Right atrium auricular region (tissue), 2 donors: ENCODE results near the gene CALHM5. TPM values are rescaled to one million over a fixed set of nuclear protein-coding genes. Genes with fewer than 3 reads are reported as not detected.

ENCODE experiments used
- DNase-seq: peaks from one replicate; pipeline ENCODE4 v3.0.0-alpha.2; 2019; ENCODE audit warnings: low spot score
- H3K27ac ChIP-seq, 2 donors: fragments of 200-600 bp; sonication (generic); 1 replicate in 1 of 2; 2 replicates in 1 of 2; pipeline ENCODE4 v1.5.1; 2016 to 2019
- H3K27me3 ChIP-seq, 2 donors: fragments of 200-600 bp; sonication (generic); one replicate each; pipeline versions ENCODE4 v1.5.1 to v1.6.0; 2017 to 2019
- H3K36me3 ChIP-seq: fragments of 200-600 bp; sonication (generic); one replicate; pipeline ENCODE4 v1.5.1; 2016
- H3K4me1 ChIP-seq, 2 donors: fragments of 200-600 bp; sonication (generic); one replicate each; pipeline versions ENCODE4 v1.5.1 to v1.6.0; 2017 to 2019
- H3K4me3 ChIP-seq, 2 donors: fragments of 200-600 bp; sonication (generic); 1 replicate in 1 of 2; 2 replicates in 1 of 2; pipeline ENCODE4 v1.5.1; 2017 to 2019; ENCODE audit warnings: mild to moderate bottlenecking in 1 of 2, moderate library complexity in 1 of 2
- H3K9me3 ChIP-seq, 2 donors: fragments of 200-600 bp; sonication (generic); one replicate each; pipeline ENCODE4 v1.5.1; 2019
- total RNA-seq, 2 donors: library from RNA; depleted of rRNA; stranded (reverse); fragments of >200 nt; gene quantifications; one replicate each; pipeline ENCODE4 v1.1.0, GENCODE V29; 2016
- TF ChIP-seq, protein P1 (sequence below), 2 donors: fragments of 200-600 bp; sonication (generic); IDR thresholded peaks; one replicate each; pipeline ENCODE4 v1.5.1; 2019; ENCODE audit warnings: antibody characterized with exemption in 2 of 2

The CALHM5 gene
- total RNA-seq, 2 donors from 2014 or later: 2.3 to 3.4 TPM

DNA sequence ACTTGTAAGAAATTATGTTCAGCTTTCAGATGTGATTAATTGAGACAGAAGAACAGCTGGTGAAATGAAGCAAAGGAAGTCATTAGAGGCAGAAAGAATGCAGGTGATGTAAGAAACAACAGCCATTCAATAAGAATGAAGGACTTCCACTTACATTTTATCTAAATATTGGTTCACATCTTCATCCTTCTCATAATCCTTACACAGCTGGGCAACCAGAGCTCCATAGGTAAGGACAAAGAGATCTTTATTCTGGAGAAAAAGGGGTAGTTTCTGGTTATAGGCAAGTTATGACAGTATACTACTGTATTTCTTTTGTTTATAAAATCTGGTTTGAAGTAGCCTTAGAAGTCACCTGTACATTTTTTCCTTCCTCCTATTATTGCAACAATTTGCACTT lies 31.7 kb downstream of the CALHM5 start:
- H3K27ac ChIP-seq: no peak overlapping the region
- no peak overlapping the region for H3K4me3 ChIP-seq
- no peaks in the 10 kb centered on the region for H3K36me3 ChIP-seq
- no peaks in the 10 kb centered on the region for H3K27me3 ChIP-seq
- TF ChIP-seq, protein P1, sequence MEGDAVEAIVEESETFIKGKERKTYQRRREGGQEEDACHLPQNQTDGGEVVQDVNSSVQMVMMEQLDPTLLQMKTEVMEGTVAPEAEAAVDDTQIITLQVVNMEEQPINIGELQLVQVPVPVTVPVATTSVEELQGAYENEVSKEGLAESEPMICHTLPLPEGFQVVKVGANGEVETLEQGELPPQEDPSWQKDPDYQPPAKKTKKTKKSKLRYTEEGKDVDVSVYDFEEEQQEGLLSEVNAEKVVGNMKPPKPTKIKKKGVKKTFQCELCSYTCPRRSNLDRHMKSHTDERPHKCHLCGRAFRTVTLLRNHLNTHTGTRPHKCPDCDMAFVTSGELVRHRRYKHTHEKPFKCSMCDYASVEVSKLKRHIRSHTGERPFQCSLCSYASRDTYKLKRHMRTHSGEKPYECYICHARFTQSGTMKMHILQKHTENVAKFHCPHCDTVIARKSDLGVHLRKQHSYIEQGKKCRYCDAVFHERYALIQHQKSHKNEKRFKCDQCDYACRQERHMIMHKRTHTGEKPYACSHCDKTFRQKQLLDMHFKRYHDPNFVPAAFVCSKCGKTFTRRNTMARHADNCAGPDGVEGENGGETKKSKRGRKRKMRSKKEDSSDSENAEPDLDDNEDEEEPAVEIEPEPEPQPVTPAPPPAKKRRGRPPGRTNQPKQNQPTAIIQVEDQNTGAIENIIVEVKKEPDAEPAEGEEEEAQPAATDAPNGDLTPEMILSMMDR (IDR thresholded peaks at IDR 0.05): no peak
- H3K4me1 ChIP-seq: no peaks in the 10 kb centered on the region
- no peak for DNase-seq
- no peaks in the 10 kb centered on the region for H3K9me3 ChIP-seq

DNA sequence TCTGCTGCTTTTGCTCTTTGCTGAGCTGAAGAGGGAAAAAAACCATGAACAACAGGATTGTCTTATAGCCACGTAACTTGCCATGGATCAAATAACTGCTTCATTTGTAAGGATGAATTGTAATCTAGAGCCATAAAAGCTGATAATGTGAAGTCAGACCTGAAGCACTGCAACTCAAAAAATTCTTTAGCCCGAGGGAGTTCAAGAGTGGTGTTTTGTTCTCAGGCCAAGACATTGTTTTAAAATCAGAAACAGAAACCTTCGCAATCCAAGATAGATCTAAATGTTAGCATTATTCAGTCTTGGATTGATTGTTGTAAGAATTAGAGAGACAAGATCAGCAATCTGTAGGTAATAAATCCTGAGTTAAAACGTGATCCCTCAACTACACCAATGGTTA lies 34.2 kb downstream of the CALHM5 start, which contains the start of gene TRAPPC3L:
Gene TRAPPC3L, minus strand, starts transcription at position 34 of the 400 bp plus-strand sequence. CDS start 170 bp downstream, outside the sequence.
- H3K36me3 ChIP-seq: no peaks in the 10 kb centered on the region
- no peak for DNase-seq
- H3K27ac ChIP-seq: no peak within 1 kb of the TSS
- H3K9me3 ChIP-seq: no peaks in the 10 kb centered on the region
- H3K27me3 ChIP-seq: no peaks in the 10 kb centered on the region
- TF ChIP-seq, protein P1 (IDR thresholded peaks at IDR 0.05): no peak
- no peak within 1 kb of the TSS for H3K4me3 ChIP-seq
- H3K4me1 ChIP-seq: no peaks in the 10 kb centered on the region

DNA sequence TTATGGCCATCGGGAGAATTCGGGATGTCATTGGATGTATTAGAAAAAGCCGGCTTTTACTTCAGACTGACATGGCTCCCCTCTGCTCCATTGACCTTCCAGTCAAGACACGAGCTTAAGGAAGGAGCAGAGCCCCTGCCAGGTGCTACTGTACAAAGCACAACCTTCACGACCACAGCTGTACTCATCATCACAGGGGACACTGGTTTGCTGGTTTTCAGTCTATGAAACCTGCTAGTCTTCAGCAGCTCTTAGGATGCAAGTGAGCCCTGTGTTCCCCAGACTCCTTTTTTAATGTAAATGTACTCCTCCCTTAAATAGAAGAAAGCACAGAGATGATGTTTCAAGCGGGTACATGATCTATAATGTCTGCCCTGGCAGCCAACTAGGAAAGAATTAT lies 35.9 kb downstream of the CALHM5 start:
- Histone ChIP-seq H3K4me3 (no peak overlapping the region), H3K4me1 (no peaks in the 10 kb centered on the region), H3K36me3 (no peaks in the 10 kb centered on the region), H3K9me3 (no peaks in the 10 kb centered on the region), H3K27me3 (no peaks in the 10 kb centered on the region), H3K27ac (no peak overlapping the region)
- TF ChIP-seq, protein P1 (IDR thresholded peaks at IDR 0.05): no peak
- no peak for DNase-seq

DNA sequence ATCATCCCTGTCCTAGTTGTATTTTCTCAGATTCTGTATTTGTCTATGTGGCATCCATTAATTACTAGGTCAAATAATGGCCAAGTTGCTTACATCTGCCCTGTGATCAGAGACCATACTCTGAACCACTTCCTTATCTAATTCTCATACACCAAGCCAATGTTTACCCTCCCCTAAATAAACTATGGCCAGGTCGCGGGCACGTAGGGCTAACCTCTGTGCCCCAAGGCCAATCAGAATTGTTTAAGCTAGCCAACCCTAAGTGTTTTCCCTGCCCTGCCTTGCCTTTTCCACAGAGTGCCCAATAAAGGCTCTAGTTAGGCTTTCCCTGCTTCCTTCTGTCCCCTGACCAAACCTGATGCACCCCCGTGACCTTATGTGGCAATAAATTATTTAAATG lies 39.4 kb downstream of the CALHM5 start:
- Histone ChIP-seq H3K27ac (no peak overlapping the region), H3K4me1 (no peaks in the 10 kb centered on the region), H3K27me3 (no peaks in the 10 kb centered on the region), H3K36me3 (no peaks in the 10 kb centered on the region), H3K4me3 (no peak overlapping the region), H3K9me3 (no peaks in the 10 kb centered on the region)
- no peak for DNase-seq
- TF ChIP-seq, protein P1 (IDR thresholded peaks at IDR 0.05): no peak

DNA sequence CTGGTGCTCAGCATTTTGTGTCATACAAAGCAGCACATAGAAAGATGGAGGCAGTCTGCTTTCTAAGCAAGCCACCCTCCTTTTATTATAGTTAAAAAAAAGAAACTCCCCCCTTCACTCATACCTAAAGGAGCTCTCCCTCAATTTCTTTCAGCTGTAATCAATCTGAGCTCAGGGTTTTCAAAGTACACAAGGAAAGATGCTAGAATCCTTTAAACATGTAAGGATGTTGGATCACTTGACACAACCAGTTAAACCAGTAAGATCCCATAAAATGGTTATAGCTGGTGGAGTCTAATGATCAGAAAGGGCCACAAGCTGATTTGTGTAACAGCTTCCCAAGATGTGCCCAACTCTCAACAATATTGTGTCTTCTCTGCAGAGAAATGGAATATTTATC lies 42.0 kb downstream of the CALHM5 start, which contains the start of gene CALHM4:
Gene CALHM4, plus strand, starts transcription at position 301 of the 400 bp plus-strand sequence. Its CDS starts 43 bp downstream, at position 344.
- DNase-seq: no peak
- Histone ChIP-seq H3K4me3 (no peak within 1 kb of the TSS), H3K4me1 (peaks cover 0 to 7% of the 10 kb centered on the region in 2 donors), H3K9me3 (no peaks in the 10 kb centered on the region), H3K27ac (no peak within 1 kb of the TSS), H3K36me3 (no peaks in the 10 kb centered on the region), H3K27me3 (no peaks in the 10 kb centered on the region)
- TF ChIP-seq, protein P1 (IDR thresholded peaks at IDR 0.05): no peak

DNA sequence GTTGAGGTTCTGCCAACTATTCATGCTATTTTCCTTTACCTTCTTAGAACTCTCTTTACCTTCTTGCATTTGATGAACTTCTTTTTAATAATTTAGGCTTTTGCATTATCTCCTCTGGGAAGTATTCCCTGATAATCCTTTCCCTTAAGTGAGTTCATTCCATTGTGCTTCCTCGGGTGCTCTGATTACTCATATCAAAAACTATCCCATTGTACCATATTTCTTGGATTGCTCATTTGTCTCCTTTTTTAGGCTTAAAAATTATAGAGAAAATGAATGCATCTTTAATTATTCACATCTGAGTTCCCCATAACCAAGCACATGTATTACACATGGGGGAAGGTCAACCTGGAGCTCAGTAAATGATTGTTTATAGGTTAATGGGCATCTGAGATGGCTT lies 44.6 kb downstream of the CALHM5 start:
- H3K36me3 ChIP-seq: no peaks in the 10 kb centered on the region
- H3K27ac ChIP-seq: no peak overlapping the region
- no peak for DNase-seq
- H3K4me1 ChIP-seq: peaks cover 0 to 7% of the 10 kb centered on the region in 2 donors
- H3K27me3 ChIP-seq: no peaks in the 10 kb centered on the region
- H3K4me3 ChIP-seq: no peak overlapping the region
- TF ChIP-seq, protein P1 (IDR thresholded peaks at IDR 0.05): no peak
- no peaks in the 10 kb centered on the region for H3K9me3 ChIP-seq
